HepG2 (cell line): ENCODE measurements around the gene DCAF8. TPM values are rescaled to one million over a fixed set of nuclear protein-coding genes. Genes with fewer than 3 reads are reported as not detected.

Experiments
- GATAD1 ChIP-seq: IDR thresholded peaks from 2 replicates; pipeline ENCODE4 v1.6.1; 2016; ENCODE audit warnings: missing genetic modification reagents, missing compliant biosample characterization
- HMGXB3 ChIP-seq: sonication (generic); formaldehyde crosslinking; IDR thresholded peaks from 2 replicates; pipeline ENCODE4 v1.4.0; 2020; ENCODE audit warnings: missing genetic modification reagents, borderline replicate concordance
- HMGXB4 ChIP-seq, 2 experiments: sonication (generic) in 1 of 2; formaldehyde crosslinking in 1 of 2; IDR thresholded peaks; 2 replicates each; pipeline versions ENCODE4 v1.4.0 to v1.6.1; 2018 to 2020; ENCODE audit warnings: missing genetic modification reagents in 2 of 2, borderline replicate concordance in 1 of 2, low read depth in 1 of 2, mild to moderate bottlenecking in 1 of 2, missing biosample characterization in 1 of 2
- JUN ChIP-seq: sonication (generic); formaldehyde crosslinking; IDR thresholded peaks from 2 replicates; pipeline ENCODE4 v1.4.0; 2020; ENCODE audit warnings: mild to moderate bottlenecking, missing genetic modification reagents
- KDM1A ChIP-seq: IDR thresholded peaks from 2 replicates; pipeline ENCODE4 v1.6.1; 2016; ENCODE audit warnings: missing compliant biosample characterization
- KMT2B ChIP-seq: IDR thresholded peaks from 2 replicates; pipeline ENCODE4 v1.6.1; 2016; ENCODE audit warnings: missing genetic modification reagents, missing compliant biosample characterization
- NCOA1 ChIP-seq: sonication (generic); formaldehyde crosslinking; IDR thresholded peaks from 2 replicates; pipeline ENCODE4 v1.9.0; 2021; ENCODE audit warnings: missing genetic modification reagents
- NFE2L1 ChIP-seq: sonication (generic); formaldehyde crosslinking; IDR thresholded peaks from 2 replicates; pipeline ENCODE4 v1.4.0; 2020; ENCODE audit warnings: missing genetic modification reagents, mild to moderate bottlenecking, borderline replicate concordance
- RBFOX2 ChIP-seq: fragments of 200-400 bp; formaldehyde crosslinking; IDR thresholded peaks from 2 replicates; pipeline ENCODE4 v1.6.1; 2017; ENCODE audit warnings: low read depth, mild to moderate bottlenecking, low read length
- RFXANK ChIP-seq: IDR thresholded peaks from 2 replicates; pipeline ENCODE4 v1.6.1; 2016
- RORA ChIP-seq: sonication (generic); formaldehyde crosslinking; IDR thresholded peaks from 2 replicates; pipeline ENCODE4 v1.5.0; 2020; ENCODE audit warnings: mild to moderate bottlenecking, missing genetic modification reagents, moderate library complexity
- SAP130 ChIP-seq: IDR thresholded peaks from 2 replicates; pipeline ENCODE4 v1.6.1; 2016; ENCODE audit warnings: low read depth
- SIN3B ChIP-seq: fragments of 150-350 bp; IDR thresholded peaks from 2 replicates; pipeline ENCODE4 v1.6.1; 2014; ENCODE audit warnings: low read length
- SSRP1 ChIP-seq: IDR thresholded peaks from 2 replicates; pipeline ENCODE4 v1.6.1; 2016; ENCODE audit warnings: control low read depth
- TBL1XR1 ChIP-seq: fragments of 150-350 bp; IDR thresholded peaks from 2 replicates; pipeline ENCODE4 v1.6.1; 2014; ENCODE audit warnings: borderline replicate concordance, low read length; ENCODE audit not compliant: partially characterized antibody
- ZNF10 ChIP-seq: sonication (generic); formaldehyde crosslinking; IDR thresholded peaks from 2 replicates; pipeline ENCODE4 v1.4.0; 2020; ENCODE audit warnings: mild to moderate bottlenecking, low read depth, missing genetic modification reagents, borderline replicate concordance
- ZNF17 ChIP-seq: sonication (generic); formaldehyde crosslinking; IDR thresholded peaks from 2 replicates; pipeline ENCODE4 v1.5.0; 2020; ENCODE audit warnings: mild to moderate bottlenecking, missing genetic modification reagents
- ZNF234 ChIP-seq: sonication (generic); formaldehyde crosslinking; conservative IDR thresholded peaks from 2 replicates; pipeline ENCODE4 v1.5.1; 2020; ENCODE audit warnings: mild to moderate bottlenecking, missing genetic modification reagents
- ZNF260 ChIP-seq: sonication (generic); formaldehyde crosslinking; IDR thresholded peaks from 2 replicates; pipeline ENCODE4 v1.4.0; 2020; ENCODE audit warnings: missing genetic modification reagents, low read depth, mild to moderate bottlenecking, borderline replicate concordance
- ZNF441 ChIP-seq: sonication (generic); formaldehyde crosslinking; IDR thresholded peaks from 2 replicates; pipeline ENCODE4 v1.7.0; 2021; ENCODE audit warnings: missing genetic modification reagents, borderline replicate concordance
- ZNF546 ChIP-seq: sonication (generic); formaldehyde crosslinking; conservative IDR thresholded peaks from 2 replicates; pipeline ENCODE4 v1.8.1; 2023; ENCODE audit warnings: mild to moderate bottlenecking, missing genetic modification reagents
- ZNF567 ChIP-seq: sonication (generic); formaldehyde crosslinking; IDR thresholded peaks from 2 replicates; pipeline ENCODE4 v1.8.1; 2023; ENCODE audit warnings: mild to moderate bottlenecking, missing genetic modification reagents, borderline replicate concordance
- ZSCAN30 ChIP-seq: sonication (generic); formaldehyde crosslinking; IDR thresholded peaks from 2 replicates; pipeline ENCODE4 v1.5.0; 2020; ENCODE audit warnings: mild to moderate bottlenecking, missing genetic modification reagents
- polyA plus RNA-seq, 8 experiments: library from polyadenylated mRNA; depleted of rRNA in 3 of 8; stranded (reverse) in 7 of 8; unstranded in 1 of 8; fragments of >200 nt; fragmentation: Illumina TruSeq in 4 of 8; extraction: Trizol in 4 of 8; gene quantifications; 2 replicates each; pipeline versions ENCODE4 v1.2.1 to v1.2.3, GENCODE V29; 2011 to 2016; ENCODE audit warnings: low read depth in 4 of 8, missing spikeins in 1 of 8, mixed read lengths in 1 of 8; ENCODE audit not compliant: insufficient read depth in 1 of 8
- total RNA-seq, 5 experiments: library from RNA; depleted of rRNA; stranded (reverse); fragments of >200 nt; fragmentation: Illumina TruSeq; extraction: Trizol; gene quantifications; 2 replicates each; pipeline ENCODE4 v1.2.3, GENCODE V29; 2016; ENCODE audit warnings: low read depth in 1 of 5
- TF ChIP-seq, protein P1 (sequence below): sonication (generic); formaldehyde crosslinking; IDR thresholded peaks from 2 replicates; pipeline ENCODE4 v1.8.0; 2022; ENCODE audit warnings: mild to moderate bottlenecking, missing genetic modification reagents; ENCODE audit not compliant: insufficient replicate concordance

Gene DCAF8
- total and polyA plus RNA-seq, 2 of the 13 experiments (the other 11 are each of a cell fraction or from before 2014, with no cell fraction given) = 73.4 to 79.8 TPM

- TF ChIP-seq, protein P1, sequence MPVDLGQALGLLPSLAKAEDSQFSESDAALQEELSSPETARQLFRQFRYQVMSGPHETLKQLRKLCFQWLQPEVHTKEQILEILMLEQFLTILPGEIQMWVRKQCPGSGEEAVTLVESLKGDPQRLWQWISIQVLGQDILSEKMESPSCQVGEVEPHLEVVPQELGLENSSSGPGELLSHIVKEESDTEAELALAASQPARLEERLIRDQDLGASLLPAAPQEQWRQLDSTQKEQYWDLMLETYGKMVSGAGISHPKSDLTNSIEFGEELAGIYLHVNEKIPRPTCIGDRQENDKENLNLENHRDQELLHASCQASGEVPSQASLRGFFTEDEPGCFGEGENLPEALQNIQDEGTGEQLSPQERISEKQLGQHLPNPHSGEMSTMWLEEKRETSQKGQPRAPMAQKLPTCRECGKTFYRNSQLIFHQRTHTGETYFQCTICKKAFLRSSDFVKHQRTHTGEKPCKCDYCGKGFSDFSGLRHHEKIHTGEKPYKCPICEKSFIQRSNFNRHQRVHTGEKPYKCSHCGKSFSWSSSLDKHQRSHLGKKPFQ (CRISPR knock-in tag) = peak; percentile 68
- no peak for TF ChIP-seq RORA
- no peak for TF ChIP-seq ZNF234 (CRISPR knock-in tag)
- no peak for TF ChIP-seq SSRP1 (CRISPR knock-in tag)
- peak; percentile 69; the same call in 1 of the 2 replicates for TF ChIP-seq ZNF441 (CRISPR knock-in tag)
- TF ChIP-seq HMGXB4 (CRISPR knock-in tag; IDR thresholded peaks at IDR 0.05; ENCODE audit: borderline replicate concordance in 1 of 2, low read depth in 1 of 2) = no peak; a peak in 1 of 4 replicates
- TF ChIP-seq ZNF17 (CRISPR knock-in tag) = no peak
- no peak for TF ChIP-seq NFE2L1 (CRISPR knock-in tag)
- no peak for TF ChIP-seq ZNF260 (CRISPR knock-in tag)
- TF ChIP-seq RFXANK (CRISPR knock-in tag) = no peak
- TF ChIP-seq ZNF546 (CRISPR knock-in tag) = no peak
- no peak for TF ChIP-seq GATAD1 (CRISPR knock-in tag)
- peak; percentile 60 for TF ChIP-seq RBFOX2
- TF ChIP-seq ZNF10 = no peak
- TF ChIP-seq NCOA1 (CRISPR knock-in tag) = no peak
- no peak for TF ChIP-seq TBL1XR1
- TF ChIP-seq KMT2B (CRISPR knock-in tag) = peak; percentile 36; the same call in 1 of the 2 replicates
- peak; percentile 69 for TF ChIP-seq SAP130
- TF ChIP-seq SIN3B = no peak
- TF ChIP-seq ZSCAN30 (CRISPR knock-in tag) = no peak
- TF ChIP-seq HMGXB3 = no peak
- TF ChIP-seq KDM1A (CRISPR knock-in tag) = no peak
- TF ChIP-seq ZNF567 (CRISPR knock-in tag) = no peak
- no peak for TF ChIP-seq JUN (CRISPR knock-in tag)
Observed at GRCh38 chr1:160205242-160206035, 56.9 kb downstream of the DCAF8 start, which contains the start of gene PEA15 (continued).
